ENCODE data around the gene GPD1L.

DNA sequence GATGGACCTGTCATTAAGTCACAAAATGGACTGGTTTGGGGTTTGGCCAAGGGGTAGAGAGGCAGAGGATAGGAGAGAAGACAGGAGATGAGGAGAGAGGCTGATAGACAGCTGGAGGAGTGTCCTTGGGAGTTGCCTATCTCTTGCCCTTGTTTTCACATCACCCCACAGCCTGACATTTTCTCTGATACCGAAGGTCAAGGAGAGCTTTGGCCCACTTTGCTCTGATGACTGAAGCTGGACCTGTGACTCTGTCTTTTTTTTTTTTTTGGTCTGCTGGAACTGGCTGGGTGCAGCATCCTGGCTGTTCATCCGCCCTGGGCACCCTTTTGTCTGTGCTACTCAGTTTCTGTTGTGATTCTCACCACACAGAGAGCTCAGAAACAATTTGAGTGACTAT is 5.1 kb downstream of the GPD1L start:
- TF ChIP-seq ZNF112 (tag by site-specific recombination; IDR thresholded peaks at IDR 0.05) (no peak), ZNF48 (tag by site-specific recombination; IDR thresholded peaks at IDR 0.05) (no peak), KLF1 (tag by site-specific recombination; IDR thresholded peaks at IDR 0.05) (no peak), SP3 (tag by site-specific recombination; IDR thresholded peaks at IDR 0.05) (no peak), ZNF426 (tag by site-specific recombination; IDR thresholded peaks at IDR 0.05) (no peak), ZNF138 (tag by site-specific recombination; IDR thresholded peaks at IDR 0.05; ENCODE audit: borderline replicate concordance) (no peak)
- TF ChIP-seq, protein P1, sequence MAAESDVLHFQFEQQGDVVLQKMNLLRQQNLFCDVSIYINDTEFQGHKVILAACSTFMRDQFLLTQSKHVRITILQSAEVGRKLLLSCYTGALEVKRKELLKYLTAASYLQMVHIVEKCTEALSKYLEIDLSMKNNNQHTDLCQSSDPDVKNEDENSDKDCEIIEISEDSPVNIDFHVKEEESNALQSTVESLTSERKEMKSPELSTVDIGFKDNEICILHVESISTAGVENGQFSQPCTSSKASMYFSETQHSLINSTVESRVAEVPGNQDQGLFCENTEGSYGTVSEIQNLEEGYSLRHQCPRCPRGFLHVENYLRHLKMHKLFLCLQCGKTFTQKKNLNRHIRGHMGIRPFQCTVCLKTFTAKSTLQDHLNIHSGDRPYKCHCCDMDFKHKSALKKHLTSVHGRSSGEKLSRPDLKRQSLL (tag by site-specific recombination; IDR thresholded peaks at IDR 0.05): no peak
